ENCODE data around the gene FBXO22.

DNA sequence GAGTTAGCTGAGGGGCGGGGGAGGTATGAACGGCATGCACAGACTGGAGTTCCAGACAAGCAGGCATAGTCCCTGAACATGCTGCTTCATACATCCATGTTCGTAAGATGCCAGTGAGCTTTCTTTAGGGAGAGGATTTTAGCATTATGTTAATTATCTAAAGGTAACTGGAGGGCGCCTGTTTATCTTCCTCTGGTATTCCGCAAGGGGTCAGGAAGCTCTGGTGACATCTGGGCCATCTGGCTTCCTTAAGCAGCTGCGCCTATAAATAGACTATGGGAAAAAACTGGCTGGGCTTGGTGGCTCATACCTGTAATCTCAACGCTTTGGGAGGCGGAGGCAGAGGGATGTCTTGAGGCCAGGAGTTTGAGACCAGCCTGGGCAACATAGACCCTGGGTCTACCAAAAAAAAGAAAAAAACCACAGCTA is 1.5 kb upstream of the FBXO22 start:
- TF ChIP-seq CTCF (IDR thresholded peaks at IDR 0.05) = no peak
- no peak for TF ChIP-seq POLR2A (IDR thresholded peaks at IDR 0.05)
